CD4-positive, alpha-beta T cell treated with Interleukin-4 for 1 hour (primary cell): ENCODE measurements around the gene RAB4A.
"Not testable (repeated sequence)": the region's sequence is repeated elsewhere in the genome, so short reads cannot be mapped to it uniquely, and the experiment has no call there.

Experiments
- DNase-seq, 2 donors: peaks; one replicate each; pipeline ENCODE4 v3.0.0-alpha.2; 2020 to 2022

RAB4A gene

DNA sequence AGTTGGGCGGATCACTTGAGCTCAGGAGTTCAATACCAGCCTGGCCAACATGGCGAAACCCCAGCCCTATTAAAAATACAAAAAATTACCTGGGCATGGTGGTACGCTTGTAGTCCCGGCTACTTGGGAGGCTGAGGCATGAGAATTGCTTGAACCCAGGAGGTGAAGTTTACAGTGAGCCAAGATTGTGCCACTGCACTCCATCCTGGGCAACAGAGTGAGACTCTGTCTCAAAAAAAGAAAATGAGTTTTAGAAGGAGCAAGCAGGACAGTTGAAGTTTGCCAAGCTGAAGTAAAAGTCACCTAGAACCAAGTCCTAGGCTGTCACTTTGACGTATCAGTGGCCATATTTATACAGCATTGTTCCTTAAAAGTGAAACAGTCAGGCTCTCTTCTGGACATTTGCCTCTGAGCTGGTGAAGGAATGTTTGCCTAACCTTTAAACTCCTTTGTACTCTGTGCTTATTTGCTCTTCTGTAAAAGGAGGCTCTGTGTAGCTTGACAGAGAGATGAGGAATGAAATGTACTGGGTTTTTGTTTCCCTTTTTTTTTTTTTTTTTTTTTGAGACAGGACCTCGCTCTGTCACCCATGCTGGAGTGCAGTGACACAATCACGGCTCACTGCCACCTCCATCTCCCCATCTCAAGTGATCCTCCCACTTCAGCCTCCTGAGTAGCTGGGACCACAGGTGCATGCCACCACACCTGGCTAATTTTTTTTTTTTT, 2.8 kb downstream of the RAB4A start:
- no peak for DNase-seq

DNA sequence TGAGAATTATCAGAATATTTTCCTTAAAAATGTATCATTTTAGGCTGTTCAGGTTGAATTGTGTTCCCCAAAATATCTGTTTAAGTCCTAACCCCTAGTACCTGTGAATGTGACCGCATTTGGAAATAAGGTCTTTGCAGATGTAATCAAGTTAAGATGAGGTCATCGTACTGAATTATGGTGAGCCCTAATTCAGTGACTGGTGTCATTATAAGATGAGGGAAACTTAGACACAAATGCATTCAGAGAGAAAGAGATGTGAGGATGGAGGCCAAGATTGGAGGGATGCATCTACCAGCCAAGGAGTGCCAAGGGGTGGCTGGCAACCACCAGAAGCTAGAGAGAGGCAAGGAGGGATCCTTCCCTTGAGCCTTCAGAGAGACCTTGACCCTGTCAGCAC, 4.1 kb downstream of the RAB4A start:
- no peak for DNase-seq

DNA sequence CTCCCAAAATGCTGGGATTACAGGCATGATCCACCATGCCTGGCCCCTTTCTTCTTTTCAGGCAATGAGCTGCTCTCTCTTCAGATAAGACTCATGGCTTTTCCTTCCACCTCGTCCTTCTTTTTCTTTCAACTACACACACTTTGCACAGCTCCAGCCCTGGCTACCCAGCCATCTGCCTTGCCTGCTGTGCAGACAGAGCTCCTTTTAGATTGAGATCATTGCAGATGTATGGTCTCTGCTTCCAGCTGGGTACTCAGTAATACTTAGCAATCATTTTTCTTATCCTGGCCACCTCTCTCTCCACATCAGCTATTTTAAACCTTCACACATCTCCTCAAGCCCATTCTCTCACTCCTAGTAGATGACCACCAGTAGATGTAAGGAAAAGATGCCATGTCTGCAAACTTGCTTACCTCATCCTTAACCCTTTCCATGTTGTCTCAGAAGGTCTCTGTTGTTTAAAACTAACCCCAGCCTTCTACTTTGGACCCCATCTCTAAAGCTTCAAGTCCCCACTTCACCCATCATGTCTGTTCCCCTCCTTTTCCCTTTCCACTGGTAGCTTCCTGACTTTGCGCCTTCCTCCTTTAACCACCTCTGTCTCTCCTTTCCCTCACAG, 7.3 kb downstream of the RAB4A start:
- DNase-seq: no peak

DNA sequence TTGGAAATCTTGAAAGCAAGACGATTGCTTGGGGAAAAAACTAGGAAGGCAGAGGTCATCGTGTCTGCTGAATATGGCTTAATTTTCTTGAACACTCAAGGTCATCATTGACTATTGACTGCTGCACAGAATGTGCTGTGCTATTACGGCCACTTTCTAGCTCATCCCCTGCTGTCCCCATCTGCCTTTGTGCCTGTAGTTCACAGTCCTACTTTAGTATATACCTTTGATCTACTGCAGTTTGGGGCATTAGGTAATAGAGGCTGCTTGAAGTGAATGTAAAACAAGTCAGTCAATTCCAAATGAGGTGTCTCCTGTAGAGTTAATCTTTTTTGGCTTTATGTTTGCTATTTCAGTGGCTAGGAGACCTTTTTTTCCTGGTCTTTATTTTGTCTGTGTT, 8.3 kb downstream of the RAB4A start:
- DNase-seq: no peak

DNA sequence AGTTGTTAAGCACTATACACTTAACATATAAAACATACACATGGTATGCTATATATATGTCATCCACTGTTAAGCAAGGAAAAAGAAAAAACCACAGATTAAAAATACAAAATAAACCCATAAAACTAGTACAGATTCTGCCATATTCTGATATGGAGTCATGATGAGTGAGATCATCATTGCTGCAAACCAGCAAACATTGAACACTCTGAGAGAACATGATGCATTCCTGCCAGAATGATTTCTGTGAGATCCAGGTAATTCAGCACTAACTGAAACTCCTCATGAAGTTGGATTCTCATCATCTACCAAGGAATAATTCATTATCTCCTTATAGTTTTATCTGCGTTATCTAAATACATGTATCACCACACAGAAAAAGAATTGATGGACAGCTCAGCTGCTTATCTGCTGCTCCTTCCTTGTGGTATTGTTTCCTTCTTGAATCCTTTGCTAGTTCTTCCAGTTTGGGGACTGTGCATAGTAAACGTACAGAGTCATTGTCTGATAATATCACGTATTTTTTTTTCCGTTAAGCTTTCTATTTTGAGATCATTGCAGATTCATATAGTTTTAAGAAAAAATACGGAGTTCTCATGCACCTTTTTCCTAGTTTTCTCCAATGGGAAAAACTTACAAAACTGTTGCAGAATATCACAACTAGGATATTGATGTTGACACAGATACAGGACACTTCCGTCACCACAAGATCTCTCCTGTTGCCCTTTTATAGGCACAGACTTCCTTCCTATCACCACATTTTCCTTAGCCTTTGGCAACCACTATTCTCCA, 9.3 kb downstream of the RAB4A start:
- no peak for DNase-seq

DNA sequence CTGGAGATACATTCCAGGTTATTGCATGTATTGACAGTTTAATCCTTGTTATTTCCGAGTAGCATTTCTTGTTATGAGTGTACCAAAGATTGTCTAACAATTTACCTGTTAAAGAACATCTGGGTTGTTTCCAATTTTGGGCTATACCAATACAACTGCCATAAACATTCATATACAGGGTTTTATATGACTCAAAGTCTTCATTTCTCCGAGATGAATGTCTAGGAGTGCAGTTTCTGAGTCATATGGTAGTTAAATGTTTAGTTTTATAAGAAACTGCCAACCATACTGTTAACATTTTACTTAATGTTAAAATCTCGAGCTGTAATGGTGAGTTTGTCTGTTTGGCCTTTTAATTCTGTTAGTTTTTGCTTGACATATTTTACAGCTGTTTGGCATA, 10.0 kb downstream of the RAB4A start:
- DNase-seq: no peak

DNA sequence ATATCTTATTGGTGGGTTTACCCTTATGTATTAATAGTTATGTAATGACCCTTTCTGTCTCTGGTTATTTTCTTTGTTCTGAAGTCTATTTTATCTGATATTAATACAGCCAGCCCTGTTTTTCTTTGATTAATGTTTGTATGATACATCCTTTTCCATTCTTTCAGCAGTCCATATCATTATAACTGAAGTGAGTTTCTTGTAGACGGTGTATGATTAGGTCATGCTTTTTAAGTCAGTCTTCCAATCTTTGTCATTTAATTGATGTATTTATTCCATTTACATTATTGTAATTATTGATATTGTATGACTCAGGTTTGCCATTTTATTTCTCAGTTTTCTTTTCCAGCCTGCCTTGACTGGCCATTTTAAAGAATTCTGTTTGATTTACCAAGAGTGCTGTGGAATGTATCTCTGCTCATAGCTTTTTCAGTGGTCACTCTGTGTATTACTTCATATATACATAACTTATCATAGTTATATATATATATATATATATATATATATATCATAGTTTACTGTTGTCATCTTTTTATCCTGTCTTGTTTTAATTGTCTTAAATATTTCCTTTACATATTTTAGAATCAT, 10.5 kb downstream of the RAB4A start:
- no peak for DNase-seq

DNA sequence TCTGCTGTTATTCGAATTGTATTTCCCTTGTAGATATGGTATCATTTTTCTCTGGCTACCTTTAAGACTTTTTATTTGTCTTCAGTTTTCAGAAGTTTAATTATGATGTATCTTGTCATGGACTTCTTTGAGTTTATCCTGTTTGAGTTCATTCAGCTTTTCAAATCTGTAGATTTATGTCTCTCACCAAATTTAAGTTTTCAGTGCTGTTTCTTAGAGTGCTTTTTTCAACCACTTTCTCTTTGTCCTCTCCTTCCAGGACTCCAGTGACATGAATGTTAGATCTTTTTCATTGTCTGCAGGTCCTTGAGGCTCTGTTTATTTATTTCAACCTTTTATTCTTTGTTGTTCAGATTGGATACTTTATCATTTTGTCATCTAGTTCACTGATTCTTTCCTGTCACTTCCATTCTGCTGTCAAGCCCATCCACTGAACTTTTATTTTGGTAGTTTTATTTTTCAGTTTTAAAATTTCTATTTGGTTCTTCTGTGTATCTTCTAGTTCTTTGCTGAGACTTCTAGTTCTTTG, 11.4 kb downstream of the RAB4A start:
- DNase-seq: no peak

DNA sequence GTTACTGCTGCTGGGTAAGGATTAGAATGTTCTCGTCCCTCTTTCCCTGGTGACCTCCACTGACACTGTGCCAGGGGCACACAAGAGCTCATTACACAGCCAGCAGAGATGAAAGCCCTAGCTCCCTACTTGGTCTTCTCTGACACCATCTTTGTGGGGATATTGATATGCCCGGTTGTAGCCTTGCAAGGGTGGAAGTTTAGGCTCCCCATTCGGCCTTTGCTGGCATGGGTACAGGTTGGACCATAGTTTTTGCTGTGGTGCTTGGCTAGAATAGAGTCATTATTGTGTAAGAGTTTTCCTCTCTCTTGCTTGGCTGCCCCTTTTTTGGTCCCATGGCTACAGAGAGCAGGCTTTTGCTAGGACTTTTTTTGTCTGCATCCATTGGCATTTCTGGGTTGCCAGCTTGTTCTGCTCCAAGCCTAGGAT, 12.3 kb downstream of the RAB4A start:
- DNase-seq: no peak

DNA sequence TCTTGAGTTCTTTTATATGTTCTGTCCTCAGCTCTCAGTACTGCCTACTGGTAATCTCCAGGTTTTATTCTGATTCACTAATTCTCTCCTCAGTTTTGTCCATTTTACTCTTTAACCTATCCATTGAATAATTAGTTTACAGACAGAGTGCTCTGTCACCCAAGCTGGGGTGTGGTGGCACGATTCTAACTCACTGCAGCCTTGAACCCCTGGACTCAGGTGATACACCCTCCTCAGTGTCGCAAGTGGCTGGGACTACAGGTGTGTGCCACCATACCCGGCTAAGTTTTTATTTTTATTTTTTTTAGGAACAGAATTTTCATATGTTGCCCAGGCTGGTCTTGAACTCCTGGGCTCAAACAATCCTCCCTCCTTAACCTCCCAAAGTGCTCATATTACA, 14.0 kb downstream of the RAB4A start:
- no peak for DNase-seq

DNA sequence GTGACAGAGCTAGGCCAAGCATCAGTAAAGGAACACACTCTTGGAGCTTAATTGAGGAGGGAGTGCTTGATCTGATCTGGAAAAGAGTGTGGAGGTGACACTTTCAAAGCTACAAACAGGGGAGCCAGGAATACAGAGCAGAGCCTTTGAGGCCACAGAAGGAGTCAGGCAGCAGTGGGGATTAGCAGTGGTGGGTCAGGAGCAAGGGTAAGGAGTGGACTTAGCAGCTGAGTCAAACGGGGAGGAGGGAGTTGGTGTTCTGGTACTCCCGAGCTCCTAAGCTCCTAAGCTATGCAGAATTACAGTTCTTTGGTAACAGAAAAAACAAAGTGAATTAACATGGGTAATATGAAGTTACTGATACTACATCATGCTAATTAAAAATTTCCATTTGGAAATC, 14.5 kb downstream of the RAB4A start:
- DNase-seq: no peak

DNA sequence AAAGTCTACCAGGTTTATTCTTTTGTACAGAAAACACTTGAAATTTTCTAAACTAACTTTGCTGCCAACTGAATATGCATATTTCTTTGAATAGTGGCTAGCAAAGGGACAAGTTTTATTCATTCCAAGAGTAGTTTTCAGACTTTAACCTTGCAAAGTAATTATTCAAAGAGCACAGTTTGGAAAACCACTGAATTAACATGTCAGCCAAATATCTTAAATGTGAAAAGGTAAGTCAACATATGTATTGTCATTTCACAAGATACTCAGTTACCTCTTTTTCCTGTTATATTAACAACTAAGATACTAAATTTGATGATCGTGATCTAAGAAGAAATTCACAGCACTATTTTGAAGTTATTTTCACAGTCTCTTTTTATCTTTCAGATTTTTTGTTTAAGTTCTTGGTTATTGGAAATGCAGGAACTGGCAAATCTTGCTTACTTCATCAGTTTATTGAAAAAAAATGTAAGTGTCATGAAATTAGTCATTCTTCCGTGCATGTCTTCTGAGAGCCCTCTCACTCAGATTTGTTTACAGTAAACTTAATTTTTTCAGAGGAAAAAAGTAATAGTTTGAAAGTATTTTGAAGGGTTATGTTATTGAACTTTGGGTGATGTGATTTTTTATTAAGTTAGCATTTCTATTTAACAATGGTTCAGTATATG, 15.3 kb downstream of the RAB4A start:
- no peak for DNase-seq

DNA sequence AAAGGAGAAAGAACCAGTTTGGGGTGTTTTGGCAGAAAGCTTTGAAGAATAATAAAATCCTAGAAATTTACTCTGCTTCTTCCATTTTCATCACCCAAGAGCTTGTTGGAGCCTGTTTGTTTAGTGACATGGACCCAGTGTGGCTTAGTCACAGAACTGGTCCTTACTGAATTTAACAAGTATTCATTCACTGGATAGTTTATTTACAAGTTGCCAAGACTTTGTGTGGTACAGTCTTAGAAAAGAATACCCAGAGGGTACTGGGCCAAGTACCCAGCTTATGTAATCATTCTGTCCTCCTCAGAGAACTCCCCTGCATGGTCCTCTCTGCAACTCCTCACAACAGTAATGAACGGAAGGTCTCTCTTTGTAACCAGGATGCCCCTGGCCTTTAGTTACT, 16.4 kb downstream of the RAB4A start:
- DNase-seq: no peak

DNA sequence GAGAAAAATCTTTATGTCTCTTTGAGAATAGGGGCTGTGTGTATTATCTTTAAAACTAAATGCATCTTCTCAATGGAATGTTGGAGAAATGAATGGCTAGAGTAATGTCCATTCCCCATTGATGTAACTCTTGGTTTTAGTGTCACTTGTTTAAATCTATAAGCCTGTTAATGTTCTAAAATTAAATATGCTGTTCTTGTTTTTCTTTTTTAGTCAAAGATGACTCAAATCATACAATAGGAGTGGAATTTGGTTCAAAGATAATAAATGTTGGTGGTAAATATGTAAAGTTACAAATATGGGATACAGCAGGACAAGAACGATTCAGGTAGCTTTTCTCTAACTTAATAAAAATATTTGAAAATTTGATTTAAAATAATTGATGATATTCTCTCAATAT, 17.6 kb downstream of the RAB4A start:
- DNase-seq: no peak

DNA sequence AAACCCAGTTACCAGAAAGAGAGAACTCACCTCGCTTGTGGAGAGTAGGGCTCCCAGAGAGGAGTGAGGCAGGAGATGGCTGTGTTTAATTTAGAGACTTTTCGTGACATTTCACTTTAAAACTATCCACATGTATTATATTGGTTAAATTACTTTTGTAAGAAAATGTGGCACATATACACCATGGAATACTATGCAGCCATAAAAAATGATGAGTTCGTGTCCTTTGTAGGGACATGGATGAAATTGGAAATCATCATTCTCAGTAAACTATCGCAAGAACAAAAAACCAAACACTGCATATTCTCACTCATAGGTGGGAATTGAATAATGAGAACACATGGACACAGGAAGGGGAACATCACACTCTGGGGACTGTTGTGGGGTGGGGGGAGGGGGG, 20.8 kb downstream of the RAB4A start:
- DNase-seq: not testable (repeated sequence)

DNA sequence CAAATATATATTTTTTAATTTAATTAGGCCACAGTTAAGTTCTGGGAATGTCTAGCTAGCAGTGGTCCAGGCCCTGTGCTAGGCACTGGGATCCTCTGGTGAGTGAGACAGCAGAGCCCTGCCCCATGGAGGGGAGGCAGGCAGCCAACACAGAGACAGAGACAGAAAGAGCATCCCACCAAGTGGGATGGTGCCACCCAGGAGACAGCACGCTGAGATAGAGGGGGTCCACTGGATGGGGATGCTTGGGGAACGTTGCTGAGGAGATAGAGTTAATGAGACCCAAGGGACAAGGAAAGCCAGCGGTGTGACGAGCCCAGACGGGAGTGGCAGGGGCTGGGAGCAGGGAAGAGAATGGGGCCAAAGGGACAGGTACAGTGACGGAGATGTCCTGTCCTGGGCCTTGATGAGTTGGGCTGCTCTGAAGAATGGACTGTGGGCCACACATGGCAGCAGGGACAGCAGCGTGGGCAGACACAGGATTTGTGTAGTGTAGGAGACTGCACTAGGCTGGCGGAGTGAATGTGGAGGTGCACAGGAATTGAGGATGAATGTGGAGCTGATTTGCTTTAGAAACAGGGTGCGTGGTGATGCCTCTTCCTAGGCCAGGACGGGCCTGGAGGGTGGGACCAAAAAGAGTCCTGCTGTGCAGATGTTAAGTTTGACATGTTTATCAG, 22.8 kb downstream of the RAB4A start:
- DNase-seq: no peak

DNA sequence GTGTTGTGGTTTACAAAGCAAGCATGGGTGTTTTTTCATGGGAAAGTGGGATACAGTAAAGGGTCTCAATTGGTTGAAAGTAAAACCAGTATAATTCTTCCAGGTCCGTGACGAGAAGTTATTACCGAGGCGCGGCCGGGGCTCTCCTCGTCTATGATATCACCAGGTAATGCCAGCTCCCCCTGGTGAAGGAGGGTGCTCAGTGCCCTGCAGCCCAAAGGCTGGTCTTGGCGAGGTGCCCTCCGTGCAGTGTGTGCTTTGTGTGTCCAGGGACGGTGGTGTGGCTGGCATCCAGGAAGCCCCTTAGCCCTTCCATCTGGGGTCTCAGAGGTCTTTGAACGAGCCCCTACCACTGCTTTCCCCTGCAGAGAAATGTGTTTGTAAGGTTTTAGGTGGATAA, 24.8 kb downstream of the RAB4A start:
- DNase-seq: no peak

DNA sequence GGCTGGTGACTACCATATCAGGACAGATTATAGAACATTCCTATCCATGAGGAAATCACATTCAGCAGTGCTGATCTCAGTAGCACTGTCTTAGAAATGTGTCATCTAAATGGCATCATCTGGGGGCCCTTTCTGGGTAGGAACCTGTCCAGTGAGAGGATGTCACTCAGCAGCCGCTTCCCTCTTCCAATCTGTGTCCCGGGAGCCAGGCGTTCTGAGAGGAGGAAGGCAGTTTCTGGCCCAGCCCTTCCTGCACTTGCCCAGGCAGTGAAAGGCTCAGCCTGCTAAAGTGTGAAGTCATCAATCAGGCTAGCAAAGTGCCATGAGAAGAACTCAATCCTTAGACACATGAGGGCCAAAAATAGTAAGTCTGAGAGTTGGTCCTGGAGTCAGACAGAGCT, 25.6 kb downstream of the RAB4A start:
- DNase-seq: no peak

DNA sequence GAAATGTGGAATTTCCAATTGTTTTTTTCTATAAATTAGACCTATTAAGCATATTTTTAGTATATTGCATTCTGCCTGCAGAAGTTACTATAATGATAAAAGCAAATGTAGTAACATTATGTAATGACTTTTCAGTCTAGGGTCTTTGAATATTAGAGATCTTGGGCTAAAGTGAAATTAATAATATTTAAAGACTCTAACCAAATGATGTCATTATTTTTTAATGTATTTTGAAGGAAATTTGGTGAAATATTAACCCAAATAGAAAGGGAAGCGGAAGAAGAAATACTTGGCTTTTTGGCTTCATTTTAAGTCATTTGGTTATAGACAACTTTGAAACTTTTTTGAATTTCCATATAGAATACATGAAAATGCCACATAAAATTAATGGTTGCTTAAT, 26.8 kb downstream of the RAB4A start:
- no peak for DNase-seq

DNA sequence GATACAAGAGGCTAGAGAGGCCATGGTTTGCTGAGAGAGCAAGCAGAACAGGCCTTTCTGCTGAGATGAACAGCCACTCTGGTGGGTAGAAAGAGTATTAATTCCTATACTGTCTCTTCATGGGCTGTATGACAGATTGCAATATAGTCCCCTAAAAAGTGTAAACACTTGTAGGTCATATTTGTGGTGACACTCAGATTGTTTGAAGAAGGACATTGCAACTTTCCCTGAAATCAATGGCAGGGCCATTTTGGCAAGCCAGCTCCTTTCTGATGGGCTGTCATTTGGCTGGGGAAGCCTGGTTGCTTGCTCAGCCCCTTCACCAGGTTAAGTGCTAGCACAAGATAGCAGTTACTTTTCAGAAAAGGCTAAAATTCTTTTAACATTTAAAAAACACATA, 27.5 kb downstream of the RAB4A start:
- DNase-seq: no peak

DNA sequence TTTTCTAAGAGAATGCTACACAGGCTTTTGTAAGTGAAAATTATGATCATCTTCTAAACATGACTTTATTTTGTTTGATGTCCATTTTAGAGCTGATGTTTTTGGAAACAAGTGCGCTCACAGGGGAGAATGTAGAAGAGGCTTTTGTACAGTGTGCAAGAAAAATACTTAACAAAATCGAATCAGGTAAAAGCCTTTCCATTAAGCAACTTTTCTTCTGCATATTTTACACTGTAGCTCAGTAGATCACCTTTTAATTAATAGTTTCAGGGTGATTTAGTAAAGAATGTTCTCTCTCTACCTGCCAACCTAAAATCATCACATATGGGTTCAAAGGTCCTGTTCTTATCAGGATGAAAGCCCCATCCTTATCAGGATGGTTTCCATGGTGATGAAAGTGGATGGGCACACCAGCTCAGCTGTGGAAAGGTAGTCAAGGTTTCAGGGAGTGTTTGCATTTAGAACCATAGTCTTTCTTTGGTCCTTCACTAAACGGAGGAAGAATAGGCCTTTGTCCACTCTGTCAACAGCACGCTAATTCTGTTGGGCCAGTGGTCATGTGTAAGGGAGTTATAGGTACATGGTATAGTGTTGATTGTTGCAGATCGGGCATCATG, 28.1 kb downstream of the RAB4A start:
- no peak for DNase-seq
